ENCODE results near the gene PPP5C.
"Not testable (repeated sequence)": the region's sequence is repeated elsewhere in the genome, so short reads cannot be mapped to it uniquely, and the experiment has no call there.

PPP5C gene

DNA sequence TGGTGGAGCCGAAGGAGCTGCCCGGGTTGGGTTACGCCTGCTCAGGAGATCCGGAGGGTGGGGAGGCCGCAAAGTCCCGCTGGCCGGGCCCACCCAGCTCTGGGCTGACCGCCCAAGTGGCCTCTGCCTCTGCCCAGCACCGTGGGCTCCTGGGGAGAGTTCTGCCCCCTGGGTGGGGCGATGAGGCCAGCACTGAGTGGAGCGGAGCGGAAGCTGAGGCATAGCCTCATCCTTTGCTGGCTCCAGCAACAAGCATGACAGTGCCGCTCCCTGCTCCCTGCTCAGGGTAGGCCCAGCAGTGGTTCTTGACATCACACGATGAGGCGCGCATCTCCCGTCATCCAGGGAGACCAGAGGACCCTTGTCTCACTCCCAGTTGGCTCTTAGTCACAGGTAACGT, 44.0 kb downstream of the PPP5C start:
- no peak overlapping the region for H3K4me3 ChIP-seq (replicated peaks; ENCODE audit: low read depth, low read length)
- no peak for DNase-seq (ENCODE audit: low read depth)
- TF ChIP-seq, protein P1, sequence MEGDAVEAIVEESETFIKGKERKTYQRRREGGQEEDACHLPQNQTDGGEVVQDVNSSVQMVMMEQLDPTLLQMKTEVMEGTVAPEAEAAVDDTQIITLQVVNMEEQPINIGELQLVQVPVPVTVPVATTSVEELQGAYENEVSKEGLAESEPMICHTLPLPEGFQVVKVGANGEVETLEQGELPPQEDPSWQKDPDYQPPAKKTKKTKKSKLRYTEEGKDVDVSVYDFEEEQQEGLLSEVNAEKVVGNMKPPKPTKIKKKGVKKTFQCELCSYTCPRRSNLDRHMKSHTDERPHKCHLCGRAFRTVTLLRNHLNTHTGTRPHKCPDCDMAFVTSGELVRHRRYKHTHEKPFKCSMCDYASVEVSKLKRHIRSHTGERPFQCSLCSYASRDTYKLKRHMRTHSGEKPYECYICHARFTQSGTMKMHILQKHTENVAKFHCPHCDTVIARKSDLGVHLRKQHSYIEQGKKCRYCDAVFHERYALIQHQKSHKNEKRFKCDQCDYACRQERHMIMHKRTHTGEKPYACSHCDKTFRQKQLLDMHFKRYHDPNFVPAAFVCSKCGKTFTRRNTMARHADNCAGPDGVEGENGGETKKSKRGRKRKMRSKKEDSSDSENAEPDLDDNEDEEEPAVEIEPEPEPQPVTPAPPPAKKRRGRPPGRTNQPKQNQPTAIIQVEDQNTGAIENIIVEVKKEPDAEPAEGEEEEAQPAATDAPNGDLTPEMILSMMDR (IDR thresholded peaks at IDR 0.05; ENCODE audit: low read length, missing control alignments): no peak

DNA sequence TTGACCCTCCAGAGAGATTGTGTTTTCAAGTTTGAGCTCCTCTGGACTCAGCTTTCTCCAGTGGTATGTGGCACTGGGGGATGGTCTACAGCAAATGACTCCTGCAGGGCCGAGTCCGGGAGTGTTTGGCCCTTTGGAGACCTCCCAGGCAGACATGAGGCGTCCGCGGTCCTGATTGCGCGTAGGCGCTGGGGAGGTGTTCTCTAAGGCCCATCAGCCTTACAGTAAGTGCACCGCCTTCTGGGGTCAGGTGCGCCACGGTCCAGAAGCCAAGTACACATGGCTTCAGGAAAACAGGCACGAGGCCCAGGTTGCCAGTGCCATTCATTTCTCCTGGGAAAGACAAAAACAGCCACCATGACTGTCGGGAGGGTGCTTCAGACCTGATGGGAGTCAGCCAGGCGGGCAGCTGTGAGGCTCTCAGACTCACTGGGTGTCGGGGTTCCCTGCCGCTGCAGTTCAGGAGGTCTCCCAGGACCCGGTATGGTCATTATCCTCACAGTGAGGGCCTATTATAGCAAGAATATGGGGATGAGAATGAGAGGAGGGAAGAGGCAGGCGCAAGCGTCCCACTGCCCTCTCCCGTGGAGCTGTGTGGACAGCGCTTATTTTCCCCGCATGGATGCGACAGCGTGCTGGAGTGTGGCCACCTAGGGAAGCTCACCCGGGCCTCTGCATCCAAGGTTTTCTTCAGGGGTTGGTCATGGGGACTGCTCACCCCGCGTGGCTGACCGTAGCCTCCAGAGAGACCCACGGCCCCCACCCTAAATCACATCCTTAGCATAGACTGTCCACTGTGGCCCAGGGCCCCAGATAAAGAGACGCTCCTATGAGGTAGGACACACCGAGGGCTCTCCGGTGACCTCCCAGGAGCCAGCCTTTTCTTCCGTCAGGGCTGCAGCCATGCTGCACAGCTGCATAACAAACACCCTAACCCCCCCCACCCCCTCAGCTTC, 44.7 kb downstream of the PPP5C start:
- DNase-seq (ENCODE audit: low read depth): no peak
- TF ChIP-seq, protein P1 (IDR thresholded peaks at IDR 0.05; ENCODE audit: low read length, missing control alignments): no peak
- H3K4me3 ChIP-seq (replicated peaks; ENCODE audit: low read depth, low read length): no peak overlapping the region

GRCh38 chr19:46392252-46392801, 45.4 kb downstream of the PPP5C start:
- peak; percentile 75 for DNase-seq (ENCODE audit: low read depth)
- no peak overlapping the region for H3K4me3 ChIP-seq (replicated peaks; ENCODE audit: low read depth, low read length)
- TF ChIP-seq, protein P1 (IDR thresholded peaks at IDR 0.05; ENCODE audit: low read length, missing control alignments): no peak

DNA sequence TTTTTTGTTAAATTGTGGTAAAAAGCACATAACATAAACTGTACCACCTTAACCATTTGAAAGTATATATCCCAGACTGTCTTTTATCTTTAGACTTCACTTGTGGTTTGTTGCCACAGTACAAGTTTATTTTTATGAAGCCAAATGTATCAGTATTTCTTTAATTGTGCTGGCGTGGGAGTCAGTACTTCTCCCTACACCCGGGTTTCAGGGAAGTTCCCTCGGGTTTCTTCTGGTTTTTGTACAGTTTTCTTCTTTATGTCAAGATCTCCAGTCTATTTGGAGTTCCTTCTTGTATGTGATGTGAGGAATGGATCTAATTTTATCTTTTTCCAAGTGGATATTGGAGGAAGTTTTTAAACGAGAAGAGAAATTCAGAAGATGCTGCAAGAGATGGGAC, 46.0 kb downstream of the PPP5C start:
- TF ChIP-seq, protein P1 (IDR thresholded peaks at IDR 0.05; ENCODE audit: low read length, missing control alignments): no peak
- H3K4me3 ChIP-seq (replicated peaks; ENCODE audit: low read depth, low read length): no peak overlapping the region
- no peak for DNase-seq (ENCODE audit: low read depth)

GRCh38 chr19:46393456-46394401, 46.8 kb downstream of the PPP5C start:
- no peak for DNase-seq (ENCODE audit: low read depth)
- no peak overlapping the region for H3K4me3 ChIP-seq (replicated peaks; ENCODE audit: low read depth, low read length)
- TF ChIP-seq, protein P1 (IDR thresholded peaks at IDR 0.05; ENCODE audit: low read length, missing control alignments): no peak

- H3K4me3 ChIP-seq (replicated peaks; ENCODE audit: low read depth, low read length): no peak overlapping the region
- TF ChIP-seq, protein P1 (IDR thresholded peaks at IDR 0.05; ENCODE audit: low read length, missing control alignments): no peak
- DNase-seq (ENCODE audit: low read depth): peak; percentile 29
These were observed 47.5 kb downstream of the PPP5C start for GRCh38 chr19:46394402-46394797.

GRCh38 chr19:46397801-46398479, 51.1 kb downstream of the PPP5C start:
- not testable (repeated sequence) for H3K4me3 ChIP-seq (replicated peaks; ENCODE audit: low read depth, low read length); DNase-seq (ENCODE audit: low read depth)

Data from fibroblast of pulmonary artery (primary cell).